ENCODE data around the gene FRMD5. TPM values are rescaled to one million over a fixed set of nuclear protein-coding genes. Genes with fewer than 3 reads are reported as not detected.

FRMD5 gene
- total RNA-seq, 2 donors from 2014 or later, result 25.5 to 52.3 TPM

- TF ChIP-seq CTCF (IDR thresholded peaks at IDR 0.05), result no peak
- Histone ChIP-seq H3K4me1 (no peaks in the 10 kb centered on the region), H3K4me3 (no peak overlapping the region), H3K36me3 (no peaks in the 10 kb centered on the region), H3K9me3 (no peaks in the 10 kb centered on the region), H3K27me3 (no peaks in the 10 kb centered on the region), H3K27ac (no peak overlapping the region)
- DNase-seq (ENCODE audit: low spot score), result no peak
These were observed 112.4 kb downstream of the FRMD5 start for GRCh38 chr15:44082558-44083157.

- no peak for TF ChIP-seq CTCF (IDR thresholded peaks at IDR 0.05)
- no peaks in the 10 kb centered on the region for H3K4me1 ChIP-seq
These were observed 113.8 kb downstream of the FRMD5 start for GRCh38 chr15:44081026-44082013.

GRCh38 chr15:44075535-44075934, 119.5 kb downstream of the FRMD5 start:
- no peak overlapping the region for H3K27ac ChIP-seq
- TF ChIP-seq CTCF (IDR thresholded peaks at IDR 0.05), result no peak
- H3K36me3 ChIP-seq, result no peaks in the 10 kb centered on the region
- no peaks in the 10 kb centered on the region for H3K9me3 ChIP-seq
- H3K27me3 ChIP-seq, result no peaks in the 10 kb centered on the region
- H3K4me3 ChIP-seq, result no peak overlapping the region
- H3K4me1 ChIP-seq, result no peaks in the 10 kb centered on the region
- no peak for DNase-seq (ENCODE audit: low spot score)

More at GRCh38 chr15:44081026-44082013, 113.8 kb downstream of the FRMD5 start:
- Histone ChIP-seq H3K36me3 (no peaks in the 10 kb centered on the region), H3K27ac (no peak overlapping the region), H3K4me3 (no peak overlapping the region), H3K9me3 (no peaks in the 10 kb centered on the region), H3K27me3 (no peaks in the 10 kb centered on the region)
- DNase-seq (ENCODE audit: low spot score), result no peak

GRCh38 chr15:44069489-44069888, 125.6 kb downstream of the FRMD5 start:
- H3K27ac ChIP-seq, result no peak overlapping the region
- no peak overlapping the region for H3K4me3 ChIP-seq
- no peaks in the 10 kb centered on the region for H3K27me3 ChIP-seq
- no peaks in the 10 kb centered on the region for H3K4me1 ChIP-seq
- no peak for TF ChIP-seq CTCF (IDR thresholded peaks at IDR 0.05)
- no peak for DNase-seq (ENCODE audit: low spot score)
- no peaks in the 10 kb centered on the region for H3K9me3 ChIP-seq
- H3K36me3 ChIP-seq, result no peaks in the 10 kb centered on the region

- no peaks in the 10 kb centered on the region for H3K4me1 ChIP-seq
- no peak overlapping the region for H3K4me3 ChIP-seq
- H3K9me3 ChIP-seq, result no peaks in the 10 kb centered on the region
- no peak overlapping the region for H3K27ac ChIP-seq
- TF ChIP-seq CTCF (IDR thresholded peaks at IDR 0.05), result no peak
- H3K27me3 ChIP-seq, result no peaks in the 10 kb centered on the region
- no peak for DNase-seq (ENCODE audit: low spot score)
- H3K36me3 ChIP-seq, result no peaks in the 10 kb centered on the region
These were observed 126.7 kb downstream of the FRMD5 start for GRCh38 chr15:44068347-44068746.

Measured in right atrium auricular region (tissue), 2 donors.